H1 (cell line): Measurements from ENCODE around the gene IFT20. TPM values are rescaled to one million over a fixed set of nuclear protein-coding genes. Genes with fewer than 3 reads are reported as not detected.

ENCODE experiments used
- BCL11A ChIP-seq, 2 experiments: IDR thresholded peaks; one replicate each; pipeline ENCODE4 v1.6.1; 2011; ENCODE audit warnings: low read depth in 2 of 2, low read length in 2 of 2, mild to moderate bottlenecking in 2 of 2
- EGR1 ChIP-seq: IDR thresholded peaks from 2 replicates; pipeline ENCODE4 v1.6.1; 2011; ENCODE audit warnings: low read depth, low read length, borderline replicate concordance
- HDAC2 ChIP-seq, 2 experiments: fragments of 300-600 bp in 1 of 2; sonication (generic) in 1 of 2; IDR thresholded peaks; 2 replicates each; pipeline ENCODE4 v1.6.1; 2011 to 2012; ENCODE audit warnings: low read depth in 2 of 2, low read length in 2 of 2, mild to moderate bottlenecking in 2 of 2, moderate library complexity in 2 of 2, borderline replicate concordance in 1 of 2, inconsistent platforms in 1 of 2
- NRF1 ChIP-seq: IDR thresholded peaks from 2 replicates; pipeline ENCODE4 v1.6.1; 2011; ENCODE audit warnings: mild to moderate bottlenecking, low read depth, low read length, improper control_type of control experiment
- PHF8 ChIP-seq: fragments of 200-600 bp; sonication (generic); conservative IDR thresholded peaks from 2 replicates; pipeline ENCODE4 v1.7.1; 2012; ENCODE audit warnings: low read depth, mild to moderate bottlenecking, inconsistent platforms, low read length, moderate library complexity
- POLR2AphosphoS5 ChIP-seq: IDR thresholded peaks from 2 replicates; pipeline ENCODE4 v1.6.1; 2011; ENCODE audit warnings: low read depth, low read length
- RFX5 ChIP-seq: IDR thresholded peaks from 2 replicates; pipeline ENCODE4 v1.6.1; 2011; ENCODE audit warnings: low read depth, low read length, improper control_type of control experiment, borderline replicate concordance
- RXRA ChIP-seq: IDR thresholded peaks from 2 replicates; pipeline ENCODE4 v1.6.1; 2011; ENCODE audit warnings: low read depth, mild to moderate bottlenecking, low read length, moderate library complexity; ENCODE audit not compliant: insufficient read depth
- SRF ChIP-seq: IDR thresholded peaks from 2 replicates; pipeline ENCODE4 v1.6.1; 2011; ENCODE audit warnings: mild to moderate bottlenecking, low read depth, low read length, moderate library complexity
- TAF7 ChIP-seq: optimal IDR thresholded peaks from 2 replicates; pipeline ENCODE3; 2011; ENCODE audit warnings: low read depth, mild to moderate bottlenecking, inconsistent platforms, low read length, moderate library complexity, borderline replicate concordance
- polyA plus RNA-seq, 7 experiments: library from polyadenylated mRNA; depleted of rRNA in 3 of 7; stranded (reverse) in 5 of 7; unstranded in 2 of 7; fragments of >200 nt in 5 of 7; fragments of 200-250 nt in 2 of 7; gene quantifications; 1 replicate in 5 of 7; 2 replicates in 1 of 7; 4 replicates in 1 of 7; pipeline versions ENCODE4 v1.2.1 to v1.2.3, GENCODE V29; 2011 to 2013; ENCODE audit warnings: missing spikeins in 2 of 7, mixed read lengths in 2 of 7
- total RNA-seq: library from RNA; stranded (reverse); fragmentation: NEBNext Ultra II Directional; extraction: Animal tissue kit (Norgen Biotek cat#: 25700); gene quantifications from 2 replicates; pipeline ENCODE4 v1.2.1, GENCODE V29; 2021

The IFT20 gene
- total and polyA plus RNA-seq, 2 of the 8 experiments (the other 6 are each of a cell fraction or from before 2014, with no cell fraction given) = 9.0 to 21.0 TPM

- TF ChIP-seq RXRA (no peak), POLR2AphosphoS5 (peak; percentile 58; the same call in 1 of the 2 replicates), BCL11A (IDR thresholded peaks at IDR 0.05; ENCODE audit: low read depth in 2 of 2, low read length in 2 of 2) (no peak), NRF1 (no peak), SRF (no peak), EGR1 (no peak), HDAC2 (IDR thresholded peaks at IDR 0.05; ENCODE audit: borderline replicate concordance in 1 of 2, low read depth in 2 of 2, low read length in 2 of 2) (peak; percentile 0 to 86; a peak in 3 of 4 replicates), PHF8 (peak; percentile 62; the same call in 1 of the 2 replicates), TAF7 (peak; percentile 67), RFX5 (no peak)
These were observed 16.3 kb downstream of the IFT20 start, which contains the start of gene TMEM97 (continued) for GRCh38 chr17:28318759-28319597.
